Stimulated activated CD4-positive, alpha-beta T cell treated with anti-CD3 and anti-CD28 coated beads, Interleukin-12 subunit alpha, Interleukin-12 subunit beta, amount 100 ng/mL, for 48 hours (primary cell): ENCODE results near the gene YJEFN3.

Experiments used
- DNase-seq, 3 donors: peaks; one replicate each; pipeline ENCODE4 v3.0.0-alpha.2; 2020; ENCODE audit warnings: low read depth in 2 of 3, low spot score in 1 of 3

The YJEFN3 gene

DNA sequence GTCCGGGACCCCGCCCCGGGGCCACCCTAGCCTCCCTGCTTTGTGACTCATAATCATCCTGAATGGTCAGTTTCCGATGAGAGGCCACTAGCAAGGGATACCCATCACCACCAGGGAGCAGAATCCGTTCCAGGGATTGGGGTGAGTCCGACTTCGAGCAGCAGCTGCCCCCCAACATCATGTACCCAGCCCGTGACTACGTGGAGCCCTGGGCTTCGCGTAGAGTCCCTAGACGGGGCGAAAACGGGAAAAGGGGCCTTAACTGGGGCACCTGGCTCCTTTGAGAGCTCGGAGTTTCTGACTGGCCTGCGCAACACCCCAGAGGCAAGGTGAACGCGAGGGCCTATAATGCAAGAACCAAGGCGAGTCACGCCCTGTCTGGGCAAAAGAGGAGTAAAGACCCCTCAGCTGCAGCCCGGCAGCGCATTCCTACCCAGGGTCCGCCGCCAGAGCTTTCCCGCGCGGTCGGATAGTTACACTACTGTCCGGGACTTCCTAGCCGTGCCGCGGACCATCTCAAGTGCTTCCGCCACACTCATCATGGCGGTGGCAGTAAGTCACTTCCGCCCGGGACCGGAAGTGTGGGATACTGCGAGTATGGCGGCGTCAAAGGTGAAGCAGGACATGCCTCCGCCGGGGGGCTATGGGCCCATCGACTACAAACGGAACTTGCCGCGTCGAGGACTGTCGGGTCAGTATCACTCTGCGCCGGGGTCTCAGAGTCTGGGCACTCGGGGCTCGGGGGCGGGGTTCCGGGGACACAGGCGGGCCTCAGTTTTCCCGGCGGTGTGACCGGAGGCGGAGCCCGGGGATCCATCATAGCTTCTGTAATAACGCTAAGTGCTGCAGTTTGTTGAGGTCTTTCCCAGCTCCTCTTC lies 12.8 kb upstream of the YJEFN3 start, which contains the start of gene NDUFA13:
Gene NDUFA13, plus strand, starts transcription at position 584 of the 878 bp plus-strand sequence. Its CDS starts 14 bp downstream, at position 598.
- peak; percentile 86 to 97 (median 89) for DNase-seq

DNA sequence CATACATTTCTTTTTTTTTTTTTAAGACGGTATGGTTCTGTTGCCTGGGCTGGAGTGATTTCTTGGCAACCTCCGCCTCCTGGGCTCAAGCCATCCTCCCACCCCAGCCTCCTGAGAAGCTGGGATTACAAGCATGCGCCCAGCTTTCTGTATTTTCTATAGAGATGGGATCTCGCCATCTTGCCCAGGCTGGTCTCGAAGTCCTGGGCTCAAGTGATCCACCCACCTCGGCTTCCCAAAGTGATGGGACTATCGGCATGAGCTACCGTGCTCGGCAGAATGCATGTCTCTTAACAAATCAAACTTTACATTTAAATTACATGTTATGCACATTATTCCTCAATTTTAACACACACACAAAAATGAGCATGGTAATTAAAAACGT lies 11.5 kb upstream of the YJEFN3 start:
- no peak for DNase-seq

DNA sequence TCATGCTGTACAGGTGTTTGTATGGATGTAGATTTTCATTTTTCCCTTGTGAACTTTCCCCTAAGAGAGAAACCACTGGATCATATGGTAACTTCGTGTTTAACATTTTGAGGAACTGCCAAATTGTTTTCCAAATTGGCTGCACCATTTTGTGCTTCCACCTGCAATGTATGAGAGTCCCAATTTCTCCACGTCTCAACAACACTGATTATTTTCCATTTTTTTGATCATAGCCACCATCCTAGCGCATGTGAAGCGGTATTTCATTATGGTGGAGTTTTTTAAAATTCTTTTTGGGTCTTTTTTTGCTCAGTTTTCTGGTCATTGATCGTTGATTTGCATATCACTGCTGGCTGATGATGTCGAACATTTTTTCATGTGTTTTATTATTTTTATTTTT lies 7.7 kb upstream of the YJEFN3 start:
- no peak for DNase-seq

DNA sequence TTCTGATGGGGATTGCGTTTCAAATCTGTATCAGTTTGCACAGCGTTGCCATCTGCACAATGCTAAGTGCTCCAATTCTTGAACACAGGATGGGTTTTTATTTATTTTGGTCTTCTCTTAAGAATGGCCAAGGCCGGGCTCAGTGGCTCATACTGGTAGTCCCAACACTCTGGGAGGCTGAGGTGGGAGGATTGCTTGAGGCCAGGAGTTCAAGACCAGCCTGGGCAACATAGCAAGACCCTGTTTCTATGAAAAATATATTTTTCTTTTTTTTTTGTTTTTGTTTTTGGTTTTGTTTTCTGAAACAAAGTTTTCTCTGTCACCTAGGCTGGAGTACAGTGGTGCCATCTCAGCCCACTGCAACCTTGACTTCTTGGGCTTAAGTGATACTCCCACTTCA lies 5.5 kb upstream of the YJEFN3 start:
- no peak for DNase-seq

DNA sequence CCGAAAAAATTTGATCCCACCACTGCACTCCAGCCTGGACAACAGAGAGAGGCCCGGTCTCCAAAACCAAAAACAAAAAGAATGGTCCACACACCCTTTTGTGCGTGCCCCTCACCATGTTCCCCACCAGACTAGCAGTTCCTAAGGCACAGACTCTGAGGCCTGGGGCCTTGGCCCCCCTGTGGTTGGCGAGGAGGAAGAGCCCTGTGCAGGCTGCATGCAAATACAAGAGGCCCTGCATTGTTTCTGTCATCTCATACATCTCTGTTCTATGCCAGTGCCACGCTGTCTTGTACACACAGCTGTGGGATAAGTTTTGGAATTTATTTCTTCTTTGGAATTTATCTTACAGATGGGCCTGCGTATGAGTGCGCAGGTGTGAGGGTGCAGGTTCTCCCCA lies 4.7 kb upstream of the YJEFN3 start:
- no peak for DNase-seq

DNA sequence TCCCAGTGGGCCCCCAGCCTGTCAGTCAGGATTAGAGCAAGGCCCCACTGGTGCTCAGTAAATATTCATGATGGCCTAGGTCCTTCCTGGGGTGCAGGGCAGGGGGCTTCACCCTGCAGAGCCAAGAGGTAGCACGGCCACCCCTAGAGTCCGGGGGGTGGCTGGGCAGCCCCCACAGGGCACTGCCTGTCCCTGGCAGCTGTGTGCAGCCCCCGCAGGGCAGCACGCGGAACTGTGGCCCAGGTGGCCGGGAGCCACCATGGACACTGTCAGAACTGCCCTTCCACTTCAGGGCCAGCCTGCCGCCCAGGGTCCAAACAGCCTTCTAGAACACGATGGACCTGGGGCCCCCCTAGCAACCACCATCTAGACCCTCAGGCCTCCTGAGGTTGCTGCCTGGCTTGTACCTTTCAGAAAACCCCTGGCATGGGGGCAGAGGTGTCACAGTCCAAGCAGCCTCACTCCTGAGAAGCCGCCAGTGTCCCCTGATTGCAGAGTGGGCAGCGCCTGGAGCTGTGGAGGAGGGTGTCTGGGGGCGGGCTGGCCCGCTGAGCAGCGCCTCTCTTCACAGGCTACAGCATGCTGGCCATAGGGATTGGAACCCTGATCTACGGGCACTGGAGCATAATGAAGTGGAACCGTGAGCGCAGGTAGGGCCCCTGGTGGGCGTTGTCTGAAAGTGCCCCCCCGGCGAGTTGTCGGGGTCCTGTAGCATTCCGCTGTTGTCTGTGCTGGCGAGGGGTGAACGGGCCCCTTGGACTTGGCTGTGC lies 2.9 kb upstream of the YJEFN3 start:
- DNase-seq = no peak

DNA sequence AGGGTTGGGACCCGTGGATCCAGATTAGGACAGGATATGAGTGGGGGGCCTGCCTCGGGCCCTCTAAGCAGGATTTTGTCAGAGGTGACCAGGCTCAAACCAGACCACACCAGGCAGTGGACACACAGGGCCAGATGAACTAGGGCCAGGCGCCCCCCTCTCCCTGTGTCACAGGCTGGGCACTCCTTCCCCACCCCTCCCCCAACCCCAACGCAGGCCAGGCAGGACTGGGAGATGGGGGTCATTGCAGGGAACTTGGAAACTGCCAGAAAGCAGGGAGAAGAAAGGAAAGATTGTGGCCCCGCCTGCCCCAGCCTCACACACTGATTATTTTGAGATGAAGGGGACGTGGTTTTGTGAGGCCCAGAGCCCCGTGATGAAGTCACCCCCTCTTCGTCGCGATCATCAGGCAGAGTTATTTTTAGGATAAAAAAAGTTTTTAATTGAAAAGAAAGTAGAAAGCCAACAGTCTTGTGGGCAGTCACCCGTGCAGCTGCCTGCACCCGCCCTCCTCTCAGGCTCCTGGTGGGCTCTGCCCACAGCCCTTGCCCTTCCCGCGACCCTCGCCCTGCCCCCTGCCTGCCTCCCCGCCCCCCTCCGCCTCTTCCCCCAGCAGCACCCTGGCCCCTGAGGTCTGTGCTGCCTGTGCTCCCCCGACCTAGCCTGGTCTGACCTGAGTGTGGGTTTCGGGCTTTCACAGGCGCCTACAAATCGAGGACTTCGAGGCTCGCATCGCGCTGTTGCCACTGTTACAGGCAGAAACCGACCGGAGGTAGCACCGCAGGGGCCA lies 1.9 kb upstream of the YJEFN3 start:
- DNase-seq = no peak

DNA sequence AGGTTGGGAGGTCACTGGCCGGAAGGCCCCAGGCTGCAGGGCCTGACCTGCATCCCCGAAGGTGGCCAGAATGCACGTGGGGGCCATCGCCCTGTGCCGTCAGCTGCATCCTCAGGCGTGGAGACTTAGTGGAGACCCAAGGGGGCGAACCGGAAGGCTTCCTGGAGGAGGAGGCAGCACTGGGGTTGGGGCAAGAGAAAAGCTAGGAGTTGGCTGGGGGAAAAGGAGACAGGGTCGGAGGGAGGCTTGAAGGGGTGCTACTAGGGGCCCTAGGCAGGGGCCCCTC lies 1.4 kb upstream of the YJEFN3 start:
- no peak for DNase-seq

DNA sequence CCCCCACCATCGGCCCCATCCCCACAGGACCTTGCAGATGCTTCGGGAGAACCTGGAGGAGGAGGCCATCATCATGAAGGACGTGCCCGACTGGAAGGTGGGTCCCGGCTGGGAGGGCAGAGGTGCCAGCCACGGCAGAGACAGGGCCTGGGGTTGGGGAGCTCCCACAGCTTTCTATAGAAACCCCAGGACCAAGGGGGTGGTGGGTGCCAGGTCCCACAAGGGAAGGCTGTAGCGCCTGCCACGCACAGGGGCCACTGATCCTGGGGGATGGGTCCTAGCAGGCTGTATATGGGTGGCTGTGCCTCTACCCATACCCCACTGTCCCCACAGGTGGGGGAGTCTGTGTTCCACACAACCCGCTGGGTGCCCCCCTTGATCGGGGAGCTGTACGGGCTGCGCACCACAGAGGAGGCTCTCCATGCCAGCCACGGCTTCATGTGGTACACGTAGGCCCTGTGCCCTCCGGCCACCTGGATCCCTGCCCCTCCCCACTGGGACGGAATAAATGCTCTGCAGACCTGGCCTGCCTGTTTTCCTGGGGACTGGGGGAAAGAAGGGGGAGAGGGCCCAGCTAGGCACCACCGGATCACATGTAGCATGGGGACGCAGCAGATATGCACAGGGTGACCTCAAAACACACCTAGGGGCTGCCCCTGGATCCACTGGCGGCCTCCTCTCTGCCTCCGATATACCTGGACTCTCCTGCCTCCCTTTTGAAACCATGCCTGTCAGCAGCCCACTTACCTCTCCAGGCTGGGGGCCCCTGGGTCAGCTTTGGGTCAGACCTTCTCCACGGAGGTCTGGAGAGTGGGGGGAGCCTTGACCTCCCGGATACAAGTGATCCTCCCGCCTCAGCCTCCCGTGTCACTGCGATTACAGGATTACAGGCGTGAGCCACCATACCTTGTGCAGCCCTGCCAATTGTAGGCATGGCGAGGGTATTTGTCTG lies 761 bp upstream of the YJEFN3 start:
- no peak for DNase-seq

DNA sequence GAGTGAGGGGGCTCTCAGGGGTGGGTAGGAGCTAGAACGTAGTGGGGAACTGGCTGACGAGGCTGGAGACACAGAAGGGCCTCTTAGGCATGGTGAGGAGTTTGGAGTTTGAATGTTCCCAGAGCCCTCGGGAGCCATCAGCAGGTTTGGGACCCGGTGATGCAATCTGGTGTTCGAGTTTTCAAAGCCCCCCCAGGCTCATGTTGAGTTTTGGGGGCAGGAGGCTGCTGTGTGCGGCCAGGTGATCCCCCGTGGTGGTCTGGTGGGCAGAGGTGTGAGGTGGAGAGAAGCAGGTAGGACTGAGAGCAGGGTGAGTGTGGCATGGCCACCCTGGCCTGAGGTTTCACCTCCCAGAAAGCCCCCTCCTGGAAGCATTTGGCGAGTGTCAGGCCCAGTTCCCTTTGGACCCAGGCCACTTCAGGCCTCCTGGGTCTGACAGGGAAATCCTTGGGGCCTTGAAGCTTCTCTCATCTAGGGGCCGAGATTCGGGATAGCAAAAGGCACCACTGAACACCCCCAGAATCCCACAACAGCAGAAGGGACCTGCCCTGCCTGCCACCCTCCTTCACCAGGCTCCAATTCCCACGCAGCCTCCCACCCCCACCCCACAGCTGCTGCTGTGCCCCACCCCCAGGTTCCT lies 1.2 kb downstream of the YJEFN3 start:
- DNase-seq = no peak

DNA sequence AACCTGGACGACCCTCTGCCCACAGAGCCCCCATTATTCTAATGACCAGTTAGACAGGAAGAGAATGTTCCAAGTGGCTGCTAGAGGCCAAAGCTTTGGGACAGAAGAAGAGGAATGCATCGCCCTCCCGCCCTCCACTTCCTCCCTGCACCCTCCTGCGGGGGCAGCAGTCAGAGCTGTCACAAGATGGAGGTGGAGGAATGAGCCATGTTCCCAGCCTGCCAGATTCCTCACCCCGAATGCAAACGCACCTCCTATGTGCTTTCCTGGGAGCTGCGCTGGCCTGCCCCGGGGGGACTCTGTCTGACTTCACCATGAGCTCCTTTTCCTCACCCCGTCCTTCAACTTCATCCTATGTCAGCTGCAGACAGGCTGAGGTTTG lies 1.7 kb downstream of the YJEFN3 start:
- no peak for DNase-seq

DNA sequence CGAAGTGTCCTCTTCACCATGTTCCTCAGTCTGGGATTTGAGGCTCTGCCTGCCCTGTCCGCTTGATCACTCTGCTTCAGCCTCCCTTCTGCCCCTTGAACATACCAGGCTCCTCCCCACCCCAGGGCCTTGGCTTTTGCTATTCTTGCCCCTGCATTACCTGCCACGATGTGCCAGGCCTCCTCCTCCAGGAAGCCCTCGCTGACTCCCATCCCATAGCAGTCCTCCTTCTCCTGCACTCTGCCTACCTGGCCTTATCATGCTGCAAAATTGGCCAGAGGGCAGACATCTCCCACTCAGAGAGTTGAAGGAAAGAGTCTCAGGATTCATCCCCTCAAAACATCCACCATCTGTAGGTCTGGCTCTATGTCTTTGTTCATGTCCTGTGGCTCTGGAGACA lies 2.2 kb downstream of the YJEFN3 start:
- no peak for DNase-seq

DNA sequence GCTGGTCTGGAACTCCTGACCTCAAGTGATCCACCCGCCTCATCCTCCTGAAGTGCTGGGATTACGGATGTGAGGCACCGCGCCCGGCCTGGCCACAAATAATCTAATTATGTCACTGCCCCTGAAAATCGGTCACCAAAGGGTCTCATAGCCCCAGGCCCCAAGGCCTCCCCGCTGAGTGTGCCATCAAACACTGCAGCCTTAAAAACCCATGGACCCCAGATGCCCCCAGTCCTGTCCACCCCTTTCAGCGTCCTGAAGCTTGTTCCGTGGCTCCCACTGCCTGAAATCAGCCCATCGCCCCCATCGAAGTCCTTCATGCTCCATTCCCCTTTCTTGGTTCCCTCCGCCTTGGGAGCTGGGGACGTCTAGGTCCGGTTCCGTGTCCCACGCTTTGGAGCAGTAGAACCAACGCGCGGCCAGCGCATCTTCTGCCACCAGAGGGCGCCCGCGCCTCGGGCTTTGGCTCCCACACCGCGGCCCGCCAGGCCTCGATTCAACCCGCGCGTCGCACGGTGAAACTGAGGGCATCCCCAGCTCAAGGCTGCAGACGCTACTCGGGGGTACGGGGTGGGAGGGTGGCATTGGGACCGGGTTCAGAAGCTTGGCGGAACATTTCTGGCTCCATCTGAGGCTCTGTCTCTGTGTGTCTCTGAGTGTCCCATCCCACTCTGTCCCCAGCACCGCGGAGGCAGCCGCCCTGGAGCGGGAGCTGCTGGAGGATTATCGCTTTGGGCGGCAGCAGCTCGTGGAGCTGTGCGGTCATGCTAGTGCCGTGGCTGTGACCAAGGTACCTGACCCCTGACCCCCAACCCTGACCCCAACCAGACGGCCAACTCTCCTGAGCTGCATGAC lies 3.5 kb downstream of the YJEFN3 start:
- DNase-seq = peak; percentile 72 to 85 (median 78)

DNA sequence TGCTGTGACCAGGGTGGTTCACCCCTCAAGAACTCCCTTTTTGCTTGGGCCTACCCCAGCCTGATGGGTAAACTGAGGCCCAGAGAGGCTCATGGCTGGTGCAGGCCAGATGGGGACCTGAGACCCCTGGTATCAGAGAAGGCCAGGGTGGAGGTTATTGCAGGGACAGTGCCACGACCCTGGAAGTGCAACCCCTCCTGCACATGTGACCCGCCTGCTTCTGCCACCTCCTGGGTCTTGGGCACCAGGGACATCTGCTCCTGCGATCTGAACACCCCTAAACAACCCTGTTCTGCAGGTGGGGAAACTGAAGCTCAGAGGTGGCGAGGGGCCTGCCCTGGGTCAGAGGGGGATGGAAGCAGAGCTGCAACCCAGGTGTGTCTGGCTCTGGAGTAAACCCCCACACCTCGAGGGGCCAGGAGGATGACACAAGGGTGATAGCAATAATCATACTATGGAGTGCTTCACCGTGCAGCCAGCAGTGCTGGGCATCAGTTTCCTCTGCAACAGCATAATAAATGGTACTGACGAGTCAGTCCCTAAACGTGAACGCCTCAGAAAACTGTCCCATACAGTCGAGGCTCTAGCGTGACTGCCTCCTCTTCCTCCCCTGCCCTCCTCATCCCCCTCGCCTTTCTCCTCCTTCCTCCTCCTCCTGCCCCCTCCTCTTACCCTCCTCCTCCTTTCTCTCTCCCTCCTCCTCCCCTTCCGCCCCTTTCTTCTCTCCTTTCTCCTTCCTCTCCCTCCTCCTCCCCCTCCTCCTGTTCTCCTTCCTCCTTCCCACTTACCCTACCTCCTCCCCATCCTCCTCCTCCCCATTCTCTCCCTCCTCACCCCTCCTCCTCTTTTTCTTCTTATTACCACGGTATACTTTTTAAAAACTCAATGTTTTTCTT lies 4.3 kb downstream of the YJEFN3 start:
- no peak for DNase-seq

DNA sequence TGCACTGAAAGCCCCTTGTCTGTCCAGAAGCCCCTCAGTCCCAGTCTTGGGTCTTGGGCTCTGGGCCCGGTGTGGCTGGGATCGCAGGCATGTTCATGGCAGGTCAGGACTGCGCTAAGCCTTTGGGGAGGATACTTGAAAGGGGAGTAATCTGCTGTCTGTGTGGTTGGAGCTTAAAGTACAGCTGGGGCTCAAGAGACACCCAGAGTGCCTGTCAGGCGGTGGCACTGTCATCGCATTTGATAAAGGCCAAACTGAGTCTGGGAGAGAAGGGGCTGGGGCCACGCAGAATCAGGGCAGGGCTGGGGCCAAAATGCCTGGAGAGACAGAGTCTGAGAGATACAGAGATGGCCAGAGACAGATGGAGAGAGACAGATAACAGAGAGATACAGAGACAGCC lies 5.1 kb downstream of the YJEFN3 start:
- no peak for DNase-seq

DNA sequence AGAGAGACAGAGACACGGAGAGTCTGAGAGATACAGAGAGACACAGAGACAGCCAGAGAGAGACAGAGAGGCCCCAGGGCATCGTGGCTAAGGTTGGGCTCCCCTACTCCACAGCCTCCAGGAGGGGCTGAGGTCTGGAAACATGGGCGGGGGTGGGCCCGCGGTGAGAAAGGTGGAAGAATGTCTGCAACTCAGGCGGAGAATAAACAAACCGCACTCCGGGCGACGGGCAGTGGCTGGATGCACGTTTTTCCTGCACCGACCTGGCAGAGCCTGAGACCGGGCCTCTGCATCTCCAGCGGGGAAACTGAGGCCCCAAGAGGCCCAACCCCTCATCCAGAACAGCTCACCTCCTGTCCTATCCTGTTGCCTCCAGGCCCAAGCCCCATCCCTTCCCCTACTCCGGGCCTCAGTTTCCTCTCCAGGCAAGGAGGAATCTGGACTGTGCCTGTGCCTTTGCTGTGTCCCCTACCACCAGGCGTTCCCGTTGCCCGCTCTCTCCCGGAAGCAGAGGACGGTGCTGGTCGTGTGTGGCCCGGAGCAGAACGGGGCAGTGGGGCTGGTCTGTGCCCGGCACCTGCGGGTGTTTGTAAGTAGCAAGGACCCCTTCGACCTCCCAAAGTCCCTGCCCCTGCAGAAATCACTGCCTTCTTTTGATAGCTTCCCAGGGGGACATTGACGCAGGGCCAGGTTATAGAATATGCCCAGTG lies 6.0 kb downstream of the YJEFN3 start:
- no peak for DNase-seq

DNA sequence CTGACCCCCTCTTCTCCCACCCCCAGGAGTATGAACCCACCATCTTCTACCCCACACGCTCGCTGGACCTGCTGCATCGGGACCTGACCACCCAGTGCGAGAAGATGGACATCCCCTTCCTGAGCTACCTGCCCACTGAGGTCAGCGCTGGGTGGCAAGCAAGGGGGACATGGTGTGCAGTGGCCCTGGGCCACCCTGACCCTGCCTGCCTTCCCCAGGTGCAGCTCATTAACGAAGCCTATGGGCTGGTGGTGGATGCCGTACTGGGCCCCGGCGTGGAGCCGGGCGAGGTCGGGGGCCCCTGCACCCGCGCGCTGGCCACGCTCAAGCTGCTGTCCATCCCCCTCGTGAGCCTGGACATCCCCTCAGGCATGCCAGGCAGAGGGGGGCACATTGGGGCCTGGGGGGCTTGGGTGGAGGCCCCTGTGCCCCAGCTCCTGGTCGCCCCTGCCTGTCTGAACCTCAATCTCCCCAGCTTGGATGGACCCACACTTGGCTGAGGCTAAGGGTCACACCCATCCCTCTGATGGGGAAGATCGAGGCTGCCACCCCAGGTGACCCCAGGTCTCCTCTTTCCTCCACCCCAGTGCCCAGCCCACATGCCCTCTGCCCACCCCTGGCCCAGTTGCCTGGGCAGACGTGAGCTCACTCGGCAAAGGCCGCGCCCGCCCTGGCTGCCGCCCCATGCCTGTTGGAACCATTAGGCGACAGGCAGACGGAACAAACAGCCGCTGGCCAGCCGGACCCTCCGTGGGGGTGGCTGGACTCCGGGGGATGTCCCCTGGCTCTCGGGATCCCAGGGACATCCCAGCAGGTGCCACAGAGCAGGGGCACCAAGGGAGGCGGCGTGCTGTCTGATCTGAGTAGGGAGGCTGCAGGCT lies 6.8 kb downstream of the YJEFN3 start:
- DNase-seq = no peak
